ENCODE measurements around the gene RREB1.

The RREB1 gene

DNA sequence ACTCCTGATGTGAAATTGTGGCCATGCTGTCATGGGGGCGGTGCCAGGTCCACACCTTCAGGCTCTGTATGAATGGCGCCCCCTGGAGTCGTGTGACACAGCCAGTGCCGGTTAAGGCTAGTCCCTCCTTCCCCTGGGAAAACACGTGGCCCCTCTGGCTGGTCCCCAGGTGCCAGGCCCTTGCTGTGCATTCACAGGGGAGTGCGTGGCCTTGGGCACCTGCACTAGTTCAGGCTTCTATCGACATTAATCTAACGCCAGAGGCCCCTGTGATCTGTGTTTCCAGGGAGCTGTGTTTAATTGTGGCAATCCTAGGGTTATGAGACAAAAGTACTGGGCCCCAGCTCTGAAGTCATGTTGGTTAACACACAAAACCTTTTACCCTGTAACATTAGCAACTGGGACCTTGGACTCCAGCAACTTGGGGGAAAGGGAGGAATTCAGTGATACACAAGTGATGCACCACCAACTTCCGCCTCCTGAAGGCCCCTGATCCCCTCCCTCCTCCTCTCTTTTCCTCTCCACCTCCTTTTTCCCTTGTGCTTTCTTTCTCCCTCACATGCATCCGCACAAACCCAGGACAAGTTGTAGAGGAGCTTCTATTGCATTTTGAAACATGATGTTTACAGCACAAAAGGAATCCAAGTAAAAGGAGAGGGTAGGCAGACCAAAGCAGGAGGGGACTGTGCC, 131.3 kb downstream of the RREB1 start (continued):
- TF ChIP-seq ZNF501 (tag by site-specific recombination; IDR thresholded peaks at IDR 0.05) (no peak), ZBTB8A (tag by site-specific recombination; IDR thresholded peaks at IDR 0.05) (no peak), ZNF837 (tag by site-specific recombination; IDR thresholded peaks at IDR 0.05) (no peak), ZNF423 (tag by site-specific recombination; IDR thresholded peaks at IDR 0.05) (peak; percentile 83; the same call in 1 of the 2 replicates), ZNF221 (tag by site-specific recombination; IDR thresholded peaks at IDR 0.05; ENCODE audit: borderline replicate concordance) (no peak), IKZF3 (tag by site-specific recombination; IDR thresholded peaks at IDR 0.05) (peak; percentile 68; the same call in 1 of the 2 replicates), BCL11B (tag by site-specific recombination; IDR thresholded peaks at IDR 0.05; ENCODE audit: low read depth) (no peak), ZNF544 (tag by site-specific recombination; IDR thresholded peaks at IDR 0.05) (no peak), ZNF274 (IDR thresholded peaks at IDR 0.05; ENCODE audit: low read length) (no peak), ZNF274 (tag by site-specific recombination; IDR thresholded peaks at IDR 0.05; ENCODE audit: borderline replicate concordance) (no peak), SP2 (tag by site-specific recombination; IDR thresholded peaks at IDR 0.05) (no peak), KLF7 (tag by site-specific recombination; IDR thresholded peaks at IDR 0.05; ENCODE audit: borderline replicate concordance) (no peak), PRDM1 (tag by site-specific recombination; IDR thresholded peaks at IDR 0.05) (no peak), ZBTB7A (tag by site-specific recombination; IDR thresholded peaks at IDR 0.05; ENCODE audit: low read depth) (no peak), MZF1 (tag by site-specific recombination; IDR thresholded peaks at IDR 0.05; ENCODE audit: borderline replicate concordance) (no peak)
- TF ChIP-seq, protein P1, sequence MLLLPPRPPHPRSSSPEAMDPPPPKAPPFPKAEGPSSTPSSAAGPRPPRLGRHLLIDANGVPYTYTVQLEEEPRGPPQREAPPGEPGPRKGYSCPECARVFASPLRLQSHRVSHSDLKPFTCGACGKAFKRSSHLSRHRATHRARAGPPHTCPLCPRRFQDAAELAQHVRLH (tag by site-specific recombination; IDR thresholded peaks at IDR 0.05): no peak
- TF ChIP-seq, protein P2, sequence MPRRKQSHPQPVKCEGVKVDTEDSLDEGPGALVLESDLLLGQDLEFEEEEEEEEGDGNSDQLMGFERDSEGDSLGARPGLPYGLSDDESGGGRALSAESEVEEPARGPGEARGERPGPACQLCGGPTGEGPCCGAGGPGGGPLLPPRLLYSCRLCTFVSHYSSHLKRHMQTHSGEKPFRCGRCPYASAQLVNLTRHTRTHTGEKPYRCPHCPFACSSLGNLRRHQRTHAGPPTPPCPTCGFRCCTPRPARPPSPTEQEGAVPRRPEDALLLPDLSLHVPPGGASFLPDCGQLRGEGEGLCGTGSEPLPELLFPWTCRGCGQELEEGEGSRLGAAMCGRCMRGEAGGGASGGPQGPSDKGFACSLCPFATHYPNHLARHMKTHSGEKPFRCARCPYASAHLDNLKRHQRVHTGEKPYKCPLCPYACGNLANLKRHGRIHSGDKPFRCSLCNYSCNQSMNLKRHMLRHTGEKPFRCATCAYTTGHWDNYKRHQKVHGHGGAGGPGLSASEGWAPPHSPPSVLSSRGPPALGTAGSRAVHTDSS (tag by site-specific recombination; IDR thresholded peaks at IDR 0.05): no peak
- TF ChIP-seq, protein P3, sequence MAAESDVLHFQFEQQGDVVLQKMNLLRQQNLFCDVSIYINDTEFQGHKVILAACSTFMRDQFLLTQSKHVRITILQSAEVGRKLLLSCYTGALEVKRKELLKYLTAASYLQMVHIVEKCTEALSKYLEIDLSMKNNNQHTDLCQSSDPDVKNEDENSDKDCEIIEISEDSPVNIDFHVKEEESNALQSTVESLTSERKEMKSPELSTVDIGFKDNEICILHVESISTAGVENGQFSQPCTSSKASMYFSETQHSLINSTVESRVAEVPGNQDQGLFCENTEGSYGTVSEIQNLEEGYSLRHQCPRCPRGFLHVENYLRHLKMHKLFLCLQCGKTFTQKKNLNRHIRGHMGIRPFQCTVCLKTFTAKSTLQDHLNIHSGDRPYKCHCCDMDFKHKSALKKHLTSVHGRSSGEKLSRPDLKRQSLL (tag by site-specific recombination; IDR thresholded peaks at IDR 0.05): no peak
- TF ChIP-seq, protein P4, sequence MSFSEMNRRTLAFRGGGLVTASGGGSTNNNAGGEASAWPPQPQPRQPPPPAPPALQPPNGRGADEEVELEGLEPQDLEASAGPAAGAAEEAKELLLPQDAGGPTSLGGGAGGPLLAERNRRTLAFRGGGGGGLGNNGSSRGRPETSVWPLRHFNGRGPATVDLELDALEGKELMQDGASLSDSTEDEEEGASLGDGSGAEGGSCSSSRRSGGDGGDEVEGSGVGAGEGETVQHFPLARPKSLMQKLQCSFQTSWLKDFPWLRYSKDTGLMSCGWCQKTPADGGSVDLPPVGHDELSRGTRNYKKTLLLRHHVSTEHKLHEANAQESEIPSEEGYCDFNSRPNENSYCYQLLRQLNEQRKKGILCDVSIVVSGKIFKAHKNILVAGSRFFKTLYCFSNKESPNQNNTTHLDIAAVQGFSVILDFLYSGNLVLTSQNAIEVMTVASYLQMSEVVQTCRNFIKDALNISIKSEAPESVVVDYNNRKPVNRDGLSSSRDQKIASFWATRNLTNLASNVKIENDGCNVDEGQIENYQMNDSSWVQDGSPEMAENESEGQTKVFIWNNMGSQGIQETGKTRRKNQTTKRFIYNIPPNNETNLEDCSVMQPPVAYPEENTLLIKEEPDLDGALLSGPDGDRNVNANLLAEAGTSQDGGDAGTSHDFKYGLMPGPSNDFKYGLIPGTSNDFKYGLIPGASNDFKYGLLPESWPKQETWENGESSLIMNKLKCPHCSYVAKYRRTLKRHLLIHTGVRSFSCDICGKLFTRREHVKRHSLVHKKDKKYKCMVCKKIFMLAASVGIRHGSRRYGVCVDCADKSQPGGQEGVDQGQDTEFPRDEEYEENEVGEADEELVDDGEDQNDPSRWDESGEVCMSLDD (tag by site-specific recombination; IDR thresholded peaks at IDR 0.05): no peak
- TF ChIP-seq, protein P5, sequence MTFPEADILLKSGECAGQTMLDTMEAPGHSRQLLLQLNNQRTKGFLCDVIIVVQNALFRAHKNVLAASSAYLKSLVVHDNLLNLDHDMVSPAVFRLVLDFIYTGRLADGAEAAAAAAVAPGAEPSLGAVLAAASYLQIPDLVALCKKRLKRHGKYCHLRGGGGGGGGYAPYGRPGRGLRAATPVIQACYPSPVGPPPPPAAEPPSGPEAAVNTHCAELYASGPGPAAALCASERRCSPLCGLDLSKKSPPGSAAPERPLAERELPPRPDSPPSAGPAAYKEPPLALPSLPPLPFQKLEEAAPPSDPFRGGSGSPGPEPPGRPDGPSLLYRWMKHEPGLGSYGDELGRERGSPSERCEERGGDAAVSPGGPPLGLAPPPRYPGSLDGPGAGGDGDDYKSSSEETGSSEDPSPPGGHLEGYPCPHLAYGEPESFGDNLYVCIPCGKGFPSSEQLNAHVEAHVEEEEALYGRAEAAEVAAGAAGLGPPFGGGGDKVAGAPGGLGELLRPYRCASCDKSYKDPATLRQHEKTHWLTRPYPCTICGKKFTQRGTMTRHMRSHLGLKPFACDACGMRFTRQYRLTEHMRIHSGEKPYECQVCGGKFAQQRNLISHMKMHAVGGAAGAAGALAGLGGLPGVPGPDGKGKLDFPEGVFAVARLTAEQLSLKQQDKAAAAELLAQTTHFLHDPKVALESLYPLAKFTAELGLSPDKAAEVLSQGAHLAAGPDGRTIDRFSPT (tag by site-specific recombination; IDR thresholded peaks at IDR 0.05): no peak
- TF ChIP-seq, protein P6, sequence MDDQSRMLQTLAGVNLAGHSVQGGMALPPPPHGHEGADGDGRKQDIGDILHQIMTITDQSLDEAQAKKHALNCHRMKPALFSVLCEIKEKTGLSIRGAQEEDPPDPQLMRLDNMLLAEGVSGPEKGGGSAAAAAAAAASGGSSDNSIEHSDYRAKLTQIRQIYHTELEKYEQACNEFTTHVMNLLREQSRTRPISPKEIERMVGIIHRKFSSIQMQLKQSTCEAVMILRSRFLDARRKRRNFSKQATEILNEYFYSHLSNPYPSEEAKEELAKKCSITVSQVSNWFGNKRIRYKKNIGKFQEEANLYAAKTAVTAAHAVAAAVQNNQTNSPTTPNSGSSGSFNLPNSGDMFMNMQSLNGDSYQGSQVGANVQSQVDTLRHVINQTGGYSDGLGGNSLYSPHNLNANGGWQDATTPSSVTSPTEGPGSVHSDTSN (CRISPR knock-in tag; IDR thresholded peaks at IDR 0.05): no peak
- TF ChIP-seq, protein P7, sequence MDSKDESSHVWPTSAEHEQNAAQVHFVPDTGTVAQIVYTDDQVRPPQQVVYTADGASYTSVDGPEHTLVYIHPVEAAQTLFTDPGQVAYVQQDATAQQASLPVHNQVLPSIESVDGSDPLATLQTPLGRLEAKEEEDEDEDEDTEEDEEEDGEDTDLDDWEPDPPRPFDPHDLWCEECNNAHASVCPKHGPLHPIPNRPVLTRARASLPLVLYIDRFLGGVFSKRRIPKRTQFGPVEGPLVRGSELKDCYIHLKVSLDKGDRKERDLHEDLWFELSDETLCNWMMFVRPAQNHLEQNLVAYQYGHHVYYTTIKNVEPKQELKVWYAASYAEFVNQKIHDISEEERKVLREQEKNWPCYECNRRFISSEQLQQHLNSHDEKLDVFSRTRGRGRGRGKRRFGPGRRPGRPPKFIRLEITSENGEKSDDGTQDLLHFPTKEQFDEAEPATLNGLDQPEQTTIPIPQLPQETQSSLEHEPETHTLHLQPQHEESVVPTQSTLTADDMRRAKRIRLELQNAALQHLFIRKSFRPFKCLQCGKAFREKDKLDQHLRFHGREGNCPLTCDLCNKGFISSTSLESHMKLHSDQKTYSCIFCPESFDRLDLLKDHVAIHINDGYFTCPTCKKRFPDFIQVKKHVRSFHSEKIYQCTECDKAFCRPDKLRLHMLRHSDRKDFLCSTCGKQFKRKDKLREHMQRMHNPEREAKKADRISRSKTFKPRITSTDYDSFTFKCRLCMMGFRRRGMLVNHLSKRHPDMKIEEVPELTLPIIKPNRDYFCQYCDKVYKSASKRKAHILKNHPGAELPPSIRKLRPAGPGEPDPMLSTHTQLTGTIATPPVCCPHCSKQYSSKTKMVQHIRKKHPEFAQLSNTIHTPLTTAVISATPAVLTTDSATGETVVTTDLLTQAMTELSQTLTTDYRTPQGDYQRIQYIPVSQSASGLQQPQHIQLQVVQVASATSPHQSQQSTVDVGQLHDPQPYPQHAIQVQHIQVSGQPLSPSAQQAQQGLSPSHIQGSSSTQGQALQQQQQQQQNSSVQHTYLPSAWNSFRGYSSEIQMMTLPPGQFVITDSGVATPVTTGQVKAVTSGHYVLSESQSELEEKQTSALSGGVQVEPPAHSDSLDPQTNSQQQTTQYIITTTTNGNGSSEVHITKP (tag by site-specific recombination; IDR thresholded peaks at IDR 0.05): peak; percentile 9; the same call in 1 of the 2 replicates
- TF ChIP-seq, protein P8, sequence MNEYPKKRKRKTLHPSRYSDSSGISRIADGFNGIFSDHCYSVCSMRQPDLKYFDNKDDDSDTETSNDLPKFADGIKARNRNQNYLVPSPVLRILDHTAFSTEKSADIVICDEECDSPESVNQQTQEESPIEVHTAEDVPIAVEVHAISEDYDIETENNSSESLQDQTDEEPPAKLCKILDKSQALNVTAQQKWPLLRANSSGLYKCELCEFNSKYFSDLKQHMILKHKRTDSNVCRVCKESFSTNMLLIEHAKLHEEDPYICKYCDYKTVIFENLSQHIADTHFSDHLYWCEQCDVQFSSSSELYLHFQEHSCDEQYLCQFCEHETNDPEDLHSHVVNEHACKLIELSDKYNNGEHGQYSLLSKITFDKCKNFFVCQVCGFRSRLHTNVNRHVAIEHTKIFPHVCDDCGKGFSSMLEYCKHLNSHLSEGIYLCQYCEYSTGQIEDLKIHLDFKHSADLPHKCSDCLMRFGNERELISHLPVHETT (tag by site-specific recombination; IDR thresholded peaks at IDR 0.05): no peak
